ENCODE data around the gene IFI27L2.

DNA sequence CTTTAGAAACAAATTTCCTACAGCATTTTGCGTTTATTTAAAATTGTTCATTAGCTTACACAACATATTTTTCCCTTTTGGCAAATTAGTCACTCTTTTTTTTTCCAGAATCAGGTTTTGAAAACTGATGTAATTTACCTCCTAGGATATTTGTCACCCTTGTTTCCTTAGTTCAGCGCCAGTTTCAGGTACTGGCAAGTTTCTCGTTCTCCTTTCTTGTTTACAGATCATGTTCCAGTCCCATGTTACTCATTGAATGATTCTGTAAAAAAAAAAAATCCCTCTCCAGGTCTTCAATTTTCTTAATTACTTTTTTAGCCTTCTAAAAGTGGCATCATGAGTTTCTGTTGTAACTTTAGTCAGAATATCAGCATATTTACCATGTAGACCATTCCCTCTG is 47.4 kb upstream of the IFI27L2 start:
- TF ChIP-seq, protein P1, sequence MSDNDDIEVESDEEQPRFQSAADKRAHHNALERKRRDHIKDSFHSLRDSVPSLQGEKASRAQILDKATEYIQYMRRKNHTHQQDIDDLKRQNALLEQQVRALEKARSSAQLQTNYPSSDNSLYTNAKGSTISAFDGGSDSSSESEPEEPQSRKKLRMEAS (IDR thresholded peaks at IDR 0.05; ENCODE audit: low read depth): no peak
- TF ChIP-seq, protein P2, sequence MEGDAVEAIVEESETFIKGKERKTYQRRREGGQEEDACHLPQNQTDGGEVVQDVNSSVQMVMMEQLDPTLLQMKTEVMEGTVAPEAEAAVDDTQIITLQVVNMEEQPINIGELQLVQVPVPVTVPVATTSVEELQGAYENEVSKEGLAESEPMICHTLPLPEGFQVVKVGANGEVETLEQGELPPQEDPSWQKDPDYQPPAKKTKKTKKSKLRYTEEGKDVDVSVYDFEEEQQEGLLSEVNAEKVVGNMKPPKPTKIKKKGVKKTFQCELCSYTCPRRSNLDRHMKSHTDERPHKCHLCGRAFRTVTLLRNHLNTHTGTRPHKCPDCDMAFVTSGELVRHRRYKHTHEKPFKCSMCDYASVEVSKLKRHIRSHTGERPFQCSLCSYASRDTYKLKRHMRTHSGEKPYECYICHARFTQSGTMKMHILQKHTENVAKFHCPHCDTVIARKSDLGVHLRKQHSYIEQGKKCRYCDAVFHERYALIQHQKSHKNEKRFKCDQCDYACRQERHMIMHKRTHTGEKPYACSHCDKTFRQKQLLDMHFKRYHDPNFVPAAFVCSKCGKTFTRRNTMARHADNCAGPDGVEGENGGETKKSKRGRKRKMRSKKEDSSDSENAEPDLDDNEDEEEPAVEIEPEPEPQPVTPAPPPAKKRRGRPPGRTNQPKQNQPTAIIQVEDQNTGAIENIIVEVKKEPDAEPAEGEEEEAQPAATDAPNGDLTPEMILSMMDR (IDR thresholded peaks at IDR 0.05): no peak
- TF ChIP-seq SMC3 (IDR thresholded peaks at IDR 0.05; ENCODE audit: low read depth, low read length): no peak
- no peak for TF ChIP-seq EP300 (IDR thresholded peaks at IDR 0.05; ENCODE audit: borderline replicate concordance in 1 of 2, low read depth in 1 of 2, low read length in 1 of 2)
- TF ChIP-seq TCF12 (IDR thresholded peaks at IDR 0.05): no peak
- no peak for TF ChIP-seq GABPA (IDR thresholded peaks at IDR 0.05; ENCODE audit: low read depth)
